HEK293 (cell line): ENCODE results near the gene CBS.

Experiments used
- KLF7 ChIP-seq: fragments of 450-650 bp; formaldehyde crosslinking; IDR thresholded peaks from 2 replicates; pipeline ENCODE4 v1.5.1; 2016; ENCODE audit warnings: missing biosample characterization, missing genetic modification characterization, borderline replicate concordance
- RBAK ChIP-seq: fragments of 450-650 bp; formaldehyde crosslinking; IDR thresholded peaks from 2 replicates; pipeline ENCODE4 v1.5.1; 2016; ENCODE audit warnings: missing biosample characterization, missing genetic modification characterization
- ZNF184 ChIP-seq: fragments of 450-650 bp; IDR thresholded peaks from 2 replicates; pipeline ENCODE4 v1.5.1; 2018; ENCODE audit warnings: missing biosample characterization, mild to moderate bottlenecking, missing genetic modification characterization
- ZNF670 ChIP-seq: fragments of 450-650 bp; formaldehyde crosslinking; IDR thresholded peaks from 2 replicates; pipeline ENCODE4 v1.5.1; 2016; ENCODE audit warnings: missing biosample characterization, missing genetic modification characterization, low read depth
- TF ChIP-seq, protein P1 (sequence below): fragments of 450-650 bp; formaldehyde crosslinking; IDR thresholded peaks from 2 replicates; pipeline ENCODE4 v1.5.1; 2016; ENCODE audit warnings: missing biosample characterization, missing genetic modification characterization

DNA sequence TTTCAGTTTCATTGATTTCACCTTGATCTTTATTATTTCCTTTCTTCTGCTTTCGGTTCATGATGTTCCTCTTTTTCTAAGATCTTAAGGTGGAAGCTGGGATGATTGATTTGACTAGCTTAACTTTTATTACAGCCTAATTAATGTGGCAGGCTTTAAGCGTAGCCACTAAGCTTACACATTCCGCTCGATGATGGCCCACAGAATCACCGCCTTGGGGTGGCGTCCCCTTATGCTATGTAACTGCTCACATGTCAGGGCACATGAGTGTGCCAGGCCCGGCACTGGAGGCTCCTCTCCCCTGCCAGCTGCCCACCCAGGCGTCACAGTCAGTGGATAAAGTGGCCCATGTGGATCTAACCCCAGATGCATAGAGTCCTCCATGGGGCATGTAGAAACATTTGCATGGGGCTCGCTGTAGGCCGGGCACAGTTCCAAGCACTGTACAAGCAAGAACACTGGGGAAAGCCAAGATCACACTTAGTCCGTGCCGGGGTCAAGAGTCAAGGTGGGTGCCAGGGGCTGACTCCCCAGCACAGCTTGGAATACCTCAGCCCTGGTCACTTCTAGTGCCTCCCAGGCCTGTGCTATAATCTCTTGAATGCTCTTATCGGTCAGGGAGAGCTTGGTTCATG lies 59.6 kb downstream of the CBS start:
- TF ChIP-seq, protein P1, sequence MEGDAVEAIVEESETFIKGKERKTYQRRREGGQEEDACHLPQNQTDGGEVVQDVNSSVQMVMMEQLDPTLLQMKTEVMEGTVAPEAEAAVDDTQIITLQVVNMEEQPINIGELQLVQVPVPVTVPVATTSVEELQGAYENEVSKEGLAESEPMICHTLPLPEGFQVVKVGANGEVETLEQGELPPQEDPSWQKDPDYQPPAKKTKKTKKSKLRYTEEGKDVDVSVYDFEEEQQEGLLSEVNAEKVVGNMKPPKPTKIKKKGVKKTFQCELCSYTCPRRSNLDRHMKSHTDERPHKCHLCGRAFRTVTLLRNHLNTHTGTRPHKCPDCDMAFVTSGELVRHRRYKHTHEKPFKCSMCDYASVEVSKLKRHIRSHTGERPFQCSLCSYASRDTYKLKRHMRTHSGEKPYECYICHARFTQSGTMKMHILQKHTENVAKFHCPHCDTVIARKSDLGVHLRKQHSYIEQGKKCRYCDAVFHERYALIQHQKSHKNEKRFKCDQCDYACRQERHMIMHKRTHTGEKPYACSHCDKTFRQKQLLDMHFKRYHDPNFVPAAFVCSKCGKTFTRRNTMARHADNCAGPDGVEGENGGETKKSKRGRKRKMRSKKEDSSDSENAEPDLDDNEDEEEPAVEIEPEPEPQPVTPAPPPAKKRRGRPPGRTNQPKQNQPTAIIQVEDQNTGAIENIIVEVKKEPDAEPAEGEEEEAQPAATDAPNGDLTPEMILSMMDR, result no peak
- TF ChIP-seq ZNF184 (tag by site-specific recombination), result no peak
- no peak for TF ChIP-seq ZNF670 (tag by site-specific recombination)
- no peak for TF ChIP-seq KLF7 (tag by site-specific recombination)
- no peak for TF ChIP-seq RBAK (tag by site-specific recombination)
